GM21528 (cell line): Measurements from ENCODE around the gene PTPRD.
"Not testable (repeated sequence)": the region's sequence is repeated elsewhere in the genome, so short reads cannot be mapped to it uniquely, and the experiment has no call there.

Experiments used
- ATAC-seq: cut with Tn5 transposase; IDR thresholded peaks from one replicate; pipeline ENCODE4 v1.9.1; 2021; ENCODE audit warnings: mild to moderate bottlenecking, moderate library complexity; ENCODE audit not compliant: unreplicated experiment, low FRiP score

PTPRD gene

GRCh38 chr9:8724284-8725018, 1888.4 kb downstream of the PTPRD start:
- ATAC-seq: no peak

DNA sequence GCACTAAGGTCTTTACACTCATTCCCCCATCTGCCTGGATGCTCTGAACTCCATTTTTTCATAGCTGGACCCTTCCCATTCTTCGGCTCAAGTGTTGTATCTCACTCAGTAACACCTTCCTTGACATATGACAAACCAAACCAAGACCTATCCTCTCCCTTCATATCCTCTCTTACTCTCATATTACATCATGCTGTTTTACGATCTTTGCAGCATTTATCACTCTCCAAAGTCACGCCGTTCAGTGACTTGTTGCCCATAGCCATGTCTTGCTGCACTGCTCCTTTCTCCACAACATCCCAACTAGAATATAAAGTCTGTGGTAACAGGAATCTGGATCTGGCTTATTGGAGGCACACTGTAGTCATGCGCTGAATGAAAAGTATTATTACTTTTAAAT, 1889.6 kb downstream of the PTPRD start:
- no peak for ATAC-seq

- no peak for ATAC-seq
These were observed 1892.8 kb downstream of the PTPRD start for GRCh38 chr9:8719833-8720486.

- ATAC-seq: no peak
These were observed 1894.6 kb downstream of the PTPRD start for GRCh38 chr9:8718121-8718725.

DNA sequence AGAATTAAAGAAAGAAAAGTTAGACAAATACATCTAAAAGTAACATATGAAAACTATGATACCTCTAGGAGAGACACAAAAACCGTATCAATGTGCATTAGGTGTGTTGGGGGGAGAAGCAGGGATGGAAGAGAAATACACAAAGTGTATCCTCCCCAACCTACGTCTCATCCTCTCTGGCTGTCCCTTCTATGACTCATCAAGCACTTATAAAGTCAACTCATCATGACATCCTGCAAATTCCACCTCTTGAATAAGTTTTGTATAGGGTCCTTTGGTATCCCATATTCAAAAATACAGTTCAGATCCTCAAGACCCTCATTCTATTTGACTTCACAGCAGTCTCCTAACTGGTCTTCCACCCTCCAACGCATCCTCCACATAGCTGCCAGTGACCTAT, 1895.7 kb downstream of the PTPRD start:
- no peak for ATAC-seq

DNA sequence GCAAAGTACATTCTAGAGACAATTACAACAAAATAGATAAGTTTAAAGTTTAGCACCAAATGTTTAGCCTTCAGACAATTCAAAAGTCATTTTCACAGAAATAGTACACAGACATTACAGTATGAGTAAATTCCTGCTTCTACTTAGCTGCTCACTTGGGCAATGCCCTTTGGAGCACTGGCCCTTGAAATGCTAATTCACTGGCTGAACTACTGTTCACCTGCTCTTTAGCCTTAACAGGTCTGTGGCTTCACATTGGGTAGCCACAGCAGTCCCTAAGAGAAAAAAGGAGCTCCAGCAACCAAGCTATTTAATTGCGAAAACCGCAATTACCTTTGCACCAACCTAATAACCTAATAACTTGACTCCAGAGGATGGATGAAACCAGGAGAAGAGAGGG, 1897.0 kb downstream of the PTPRD start:
- ATAC-seq: no peak

- no peak for ATAC-seq
These were observed 1899.0 kb downstream of the PTPRD start for GRCh38 chr9:8713811-8714165.

GRCh38 chr9:8713149-8713810, 1899.5 kb downstream of the PTPRD start:
- no peak for ATAC-seq

- no peak for ATAC-seq
These were observed 1903.1 kb downstream of the PTPRD start for GRCh38 chr9:8709731-8710130.

- ATAC-seq: no peak
These were observed 1904.1 kb downstream of the PTPRD start for GRCh38 chr9:8708728-8709127.

- ATAC-seq: no peak
These were observed 1905.8 kb downstream of the PTPRD start for GRCh38 chr9:8706998-8707397.

DNA sequence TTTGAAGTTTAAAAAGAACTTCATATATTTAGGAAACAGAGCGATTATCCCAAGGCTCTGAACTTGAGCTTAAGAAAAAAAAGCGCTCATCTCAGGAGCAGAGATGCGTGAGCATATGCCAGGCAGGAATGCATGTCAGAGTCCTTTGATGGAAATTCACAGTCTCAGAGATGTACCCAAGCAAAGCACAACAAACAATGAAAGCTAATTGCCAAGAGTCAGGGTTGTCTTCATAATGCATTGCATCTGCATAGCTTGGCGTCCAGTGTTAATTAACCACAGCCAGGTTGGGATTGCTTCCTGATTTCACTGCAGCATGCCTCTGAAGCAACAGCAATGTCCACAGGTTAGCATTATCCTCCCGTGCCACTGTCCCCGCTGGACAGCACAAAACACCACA, 1906.3 kb downstream of the PTPRD start:
- ATAC-seq: no peak

DNA sequence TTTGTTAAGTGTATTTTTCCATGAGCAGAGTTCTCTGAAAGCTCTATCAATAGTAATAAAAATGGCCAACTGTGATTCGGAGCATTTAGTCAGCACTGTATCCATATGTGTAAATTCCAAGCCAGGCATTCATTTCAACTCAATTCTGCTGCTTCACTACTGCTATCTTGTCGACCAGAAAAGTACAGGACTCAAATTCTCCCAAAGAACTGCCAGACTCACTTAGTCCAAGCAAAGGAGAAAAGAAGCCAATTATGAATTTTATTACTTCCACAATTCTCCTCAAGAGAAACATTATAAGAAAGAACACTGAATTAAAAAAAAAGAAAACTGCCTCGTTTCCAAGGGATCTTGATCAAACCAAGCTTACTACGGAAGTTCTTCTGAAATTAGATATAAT, 1906.9 kb downstream of the PTPRD start:
- ATAC-seq: no peak

- ATAC-seq: no peak
These were observed 1908.9 kb downstream of the PTPRD start for GRCh38 chr9:8703904-8704303.

DNA sequence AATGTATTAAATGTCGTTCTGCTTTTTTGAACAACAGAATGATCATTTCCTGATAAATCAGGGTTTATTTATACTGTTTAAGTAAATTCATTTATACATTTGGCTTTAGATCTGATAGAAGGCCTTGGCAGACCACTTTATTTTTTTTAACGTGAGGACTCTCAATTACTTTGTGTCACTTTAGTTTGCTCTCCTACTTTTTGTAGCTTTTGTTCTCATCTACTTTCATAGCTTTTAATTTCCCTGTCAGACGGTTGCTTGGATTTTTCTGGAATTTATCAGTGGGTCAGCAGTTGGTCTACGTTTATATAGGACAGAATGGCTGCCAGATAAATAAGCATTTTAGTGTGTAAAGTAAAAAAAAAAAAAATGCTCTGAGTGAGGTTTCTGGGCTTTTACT, 1910.9 kb downstream of the PTPRD start:
- ATAC-seq: no peak

- ATAC-seq: not testable (repeated sequence)
These were observed 1915.2 kb downstream of the PTPRD start for GRCh38 chr9:8697565-8697964.

DNA sequence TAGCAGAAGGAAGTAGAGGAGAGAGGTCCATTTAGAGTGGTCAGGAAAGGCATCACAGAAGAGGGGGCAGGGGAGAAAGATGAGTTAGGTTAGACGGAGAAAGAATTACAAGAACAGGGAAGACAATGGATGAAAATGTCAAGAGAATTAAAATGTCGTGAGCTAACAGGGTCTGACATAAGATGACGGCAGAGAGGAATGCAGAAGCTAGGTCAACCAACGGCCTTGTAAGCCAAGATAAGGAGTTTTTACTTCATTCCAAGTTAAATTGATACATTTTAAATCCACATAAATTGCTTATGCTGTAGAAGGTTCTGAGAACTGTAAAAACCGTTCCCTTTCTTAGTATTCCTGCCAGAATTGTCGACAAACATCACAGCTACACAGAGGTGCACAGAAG, 1916.3 kb downstream of the PTPRD start:
- no peak for ATAC-seq

GRCh38 chr9:8694983-8695588, 1917.7 kb downstream of the PTPRD start:
- ATAC-seq: no peak

- ATAC-seq: no peak
These were observed 1919.3 kb downstream of the PTPRD start for GRCh38 chr9:8693464-8693863.

- no peak for ATAC-seq
These were observed 1926.3 kb downstream of the PTPRD start for GRCh38 chr9:8686516-8686915.

- ATAC-seq: no peak
These were observed 1927.0 kb downstream of the PTPRD start for GRCh38 chr9:8685825-8686224.
